Fibroblast of mammary gland (primary cell): ENCODE results near the gene OR5K1.

ENCODE experiments used
- DNase-seq: peaks from one replicate; pipeline ENCODE4 v3.0.0-alpha.2; 2010; ENCODE audit warnings: low read depth
- H3K4me3 ChIP-seq: 2 replicates; pipeline ENCODE4 v1.5.1; 2011; ENCODE audit warnings: low read depth, mild to moderate bottlenecking, low read length, moderate library complexity; ENCODE audit not compliant: control insufficient read depth
- CTCF ChIP-seq: conservative IDR thresholded peaks from 2 replicates; pipeline ENCODE4 v1.5.1; 2011; ENCODE audit warnings: low read depth, low read length, inconsistent platforms; ENCODE audit not compliant: control insufficient read depth, insufficient read depth

The OR5K1 gene

GRCh38 chr3:98449606-98450193 lies 13.3 kb upstream of the OR5K1 start:
- no peak for TF ChIP-seq CTCF
- no peak for DNase-seq
- H3K4me3 ChIP-seq, result no peak overlapping the region

GRCh38 chr3:98450372-98450771 lies 12.6 kb upstream of the OR5K1 start:
- no peak for TF ChIP-seq CTCF
- H3K4me3 ChIP-seq, result no peak overlapping the region
- no peak for DNase-seq

- no peak for TF ChIP-seq CTCF
- H3K4me3 ChIP-seq, result no peak overlapping the region
- no peak for DNase-seq
Observed at GRCh38 chr3:98453827-98454226, 9.2 kb upstream of the OR5K1 start.

GRCh38 chr3:98454929-98455328 lies 8.1 kb upstream of the OR5K1 start:
- TF ChIP-seq CTCF, result no peak
- no peak overlapping the region for H3K4me3 ChIP-seq

GRCh38 chr3:98457543-98457942 lies 5.5 kb upstream of the OR5K1 start:
- no peak for TF ChIP-seq CTCF
- DNase-seq, result no peak
- no peak overlapping the region for H3K4me3 ChIP-seq

More at GRCh38 chr3:98454929-98455328, 8.1 kb upstream of the OR5K1 start:
- no peak for DNase-seq

GRCh38 chr3:98460220-98460619 lies 2.8 kb upstream of the OR5K1 start:
- no peak for DNase-seq
- no peak overlapping the region for H3K4me3 ChIP-seq
- no peak for TF ChIP-seq CTCF
